NCI-H226 (cell line): ENCODE results near the gene CTBP1.

Experiments
- DNase-seq: peaks from one replicate; pipeline ENCODE4 v3.0.0-alpha.2; 2015

Gene CTBP1

DNA sequence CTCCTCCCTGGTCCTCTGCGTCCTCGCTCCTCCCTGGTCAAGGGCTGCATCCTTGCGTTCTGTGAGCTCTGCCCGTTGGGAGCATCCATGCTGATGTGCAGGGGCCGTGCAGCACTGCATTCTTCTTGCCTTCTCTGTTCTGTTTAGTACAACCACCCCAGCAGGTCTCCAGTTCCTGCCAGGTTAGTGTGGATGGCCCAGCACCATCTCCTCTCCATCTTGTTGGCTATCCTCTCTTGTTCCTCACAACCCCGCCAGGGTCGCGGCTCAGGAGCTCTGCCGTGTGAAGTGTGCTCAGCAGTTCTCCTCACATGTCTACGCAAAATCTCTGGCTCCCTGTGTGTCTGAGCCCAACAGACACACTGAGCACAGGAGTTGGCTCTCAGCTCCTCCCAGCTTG is 30.3 kb upstream of the CTBP1 start:
- no peak for DNase-seq

DNA sequence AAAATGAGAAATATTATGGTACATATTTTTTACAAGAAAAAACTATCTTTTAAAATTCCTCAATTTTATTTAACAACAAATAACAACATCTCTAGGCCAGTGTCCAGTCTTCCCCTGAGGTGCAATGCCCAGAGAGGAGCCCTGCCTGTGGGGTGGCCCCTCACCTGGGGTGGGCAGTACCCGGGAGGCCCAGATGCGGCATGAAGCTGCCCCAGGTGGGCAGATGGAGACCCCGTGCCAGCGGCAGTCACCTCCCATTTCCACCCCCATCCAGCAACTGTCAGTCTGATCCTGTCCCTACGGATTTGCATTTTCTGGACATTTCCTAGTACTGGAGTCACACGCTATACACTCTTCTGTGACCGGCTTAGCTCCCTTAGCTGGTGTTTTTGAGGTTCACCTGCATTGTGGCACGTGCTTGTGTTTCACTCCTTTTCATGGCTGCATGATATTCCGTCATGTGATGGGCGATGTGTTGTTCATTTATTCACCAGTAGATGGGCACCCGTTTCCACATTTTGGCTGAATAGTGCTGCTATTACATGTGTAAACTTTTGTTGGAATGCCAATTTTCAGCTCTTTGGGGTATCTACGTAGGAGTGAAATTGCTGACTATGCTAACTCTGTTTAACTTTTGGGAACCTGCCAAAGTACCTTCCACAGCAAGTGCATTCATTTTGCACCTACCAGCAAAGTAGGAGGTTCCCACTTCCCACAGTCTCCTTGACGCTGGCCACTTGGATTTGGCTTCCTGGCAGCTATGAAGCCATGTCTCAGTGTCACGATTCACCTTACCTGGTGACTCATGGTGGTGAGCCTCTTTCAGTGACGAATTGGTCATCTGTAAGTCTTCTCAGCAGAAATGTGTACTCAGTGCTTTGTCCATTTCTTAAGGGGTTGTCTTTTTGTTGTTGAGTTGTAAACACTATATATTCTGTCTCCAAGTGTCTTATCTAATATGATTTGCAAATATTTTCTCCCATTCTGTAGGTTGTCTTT is 29.0 kb upstream of the CTBP1 start:
- DNase-seq: peak; percentile 11

DNA sequence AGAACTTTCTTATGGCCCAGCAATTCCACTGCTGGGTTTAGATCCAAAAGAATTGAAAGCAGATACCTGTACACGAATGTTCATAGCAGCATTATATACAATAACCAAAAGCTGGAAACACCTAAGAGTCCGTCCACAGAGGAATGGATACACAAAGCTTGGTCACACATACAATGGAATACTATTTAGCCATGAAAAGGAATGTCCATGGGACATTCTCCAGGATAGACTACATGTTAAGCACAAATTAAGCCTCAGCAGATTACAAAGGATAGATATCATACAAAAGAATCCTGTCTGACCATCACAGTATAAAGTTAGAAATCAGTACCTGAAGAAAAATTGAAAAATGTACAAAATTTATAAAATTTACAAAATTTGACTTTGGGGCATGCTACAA is 28.1 kb upstream of the CTBP1 start:
- no peak for DNase-seq

DNA sequence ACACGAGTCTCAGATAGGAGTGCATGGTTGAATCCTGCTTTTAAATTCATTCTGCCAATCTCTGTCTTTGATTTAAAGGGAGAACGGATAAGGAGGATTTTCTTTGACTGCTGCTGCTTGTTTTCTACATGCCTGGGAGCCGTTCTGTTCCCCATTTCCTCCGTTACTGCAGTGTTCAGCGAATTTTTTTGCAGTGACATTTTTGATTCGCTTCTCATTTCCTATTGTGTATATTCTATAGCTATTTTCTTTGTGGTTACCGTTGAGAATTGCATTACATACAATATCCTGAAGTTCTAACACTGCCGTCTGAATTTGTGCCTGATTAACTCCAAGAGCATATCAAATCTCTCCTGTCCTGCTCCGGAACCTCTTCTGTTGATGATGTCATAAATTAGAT is 25.9 kb upstream of the CTBP1 start:
- DNase-seq: no peak

DNA sequence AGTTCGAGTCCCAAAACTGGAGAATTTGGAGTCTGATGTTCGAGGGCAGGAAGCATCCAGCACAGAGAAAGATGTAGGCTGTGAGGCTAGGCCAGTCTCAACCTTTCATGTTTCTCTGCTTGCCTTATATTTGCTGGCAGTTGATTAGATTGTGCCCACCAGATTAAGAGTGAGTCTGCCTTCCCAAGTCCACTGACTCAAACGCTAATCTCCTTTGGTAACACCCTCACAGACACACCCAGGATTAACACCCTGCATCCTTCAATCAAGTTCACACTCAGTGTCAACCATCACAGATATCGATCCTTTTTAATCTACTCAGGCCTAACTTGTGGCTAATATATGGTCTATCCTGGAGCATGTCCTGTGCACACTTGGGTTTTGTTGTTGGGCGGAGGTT is 22.8 kb upstream of the CTBP1 start:
- no peak for DNase-seq

DNA sequence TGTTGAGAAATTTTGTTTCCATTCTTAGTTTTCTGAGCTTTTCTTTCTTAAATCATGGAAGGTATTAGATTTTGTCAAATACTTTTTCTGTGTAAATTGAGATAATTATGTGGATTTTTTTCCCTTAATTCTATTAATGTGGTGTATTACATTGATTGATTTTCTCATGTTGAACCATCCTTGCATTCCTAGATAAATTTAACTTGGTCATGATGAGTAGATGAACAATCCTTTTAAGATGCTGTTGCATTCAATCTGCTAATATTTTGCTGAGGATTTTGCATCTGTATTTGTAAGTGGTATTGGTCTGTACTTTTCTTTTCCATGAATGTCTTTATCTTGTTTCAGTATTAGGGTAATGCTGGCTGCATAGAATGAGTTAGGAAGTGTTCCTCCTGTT is 20.3 kb upstream of the CTBP1 start:
- DNase-seq: no peak

DNA sequence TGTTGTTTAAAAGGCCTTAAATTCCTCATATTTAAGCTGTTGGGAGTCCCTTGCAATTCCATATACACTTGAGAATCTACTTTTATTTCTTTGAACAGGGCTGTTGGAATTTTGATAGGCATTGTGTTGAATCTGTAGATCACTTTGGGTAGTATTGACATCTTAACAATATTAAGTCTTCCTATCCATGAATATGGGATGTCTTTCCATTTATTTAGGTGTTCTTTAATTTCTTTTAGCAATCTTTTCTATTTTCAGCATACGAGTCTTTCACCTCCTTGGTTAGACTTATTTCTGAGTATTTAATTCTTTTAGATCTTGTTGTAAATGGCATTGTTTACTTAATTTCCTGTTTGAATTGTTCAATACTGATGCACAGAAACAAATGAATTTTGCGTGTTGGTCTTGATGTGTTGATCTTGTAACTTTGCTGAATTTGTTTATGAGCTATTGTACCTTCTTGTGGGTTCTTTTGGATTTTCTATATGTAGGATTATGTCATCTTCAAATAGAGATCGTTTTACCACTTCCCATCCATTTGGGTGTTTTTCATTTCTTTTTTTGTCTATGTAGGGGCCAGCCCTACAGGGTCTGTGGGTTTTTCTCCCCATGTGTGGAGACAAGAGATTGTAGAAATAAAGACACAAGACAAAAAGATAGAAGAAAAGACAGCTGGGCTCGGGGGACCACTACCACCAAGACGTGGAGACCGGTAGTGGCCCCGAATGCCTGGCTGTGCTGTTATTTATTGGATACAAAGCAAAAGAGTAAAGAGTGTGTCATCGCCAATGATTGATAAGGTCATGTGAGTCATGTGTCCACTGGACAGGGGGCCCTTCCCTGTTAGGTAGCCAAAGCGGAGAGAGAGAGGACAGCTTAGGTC is 18.2 kb upstream of the CTBP1 start:
- no peak for DNase-seq

DNA sequence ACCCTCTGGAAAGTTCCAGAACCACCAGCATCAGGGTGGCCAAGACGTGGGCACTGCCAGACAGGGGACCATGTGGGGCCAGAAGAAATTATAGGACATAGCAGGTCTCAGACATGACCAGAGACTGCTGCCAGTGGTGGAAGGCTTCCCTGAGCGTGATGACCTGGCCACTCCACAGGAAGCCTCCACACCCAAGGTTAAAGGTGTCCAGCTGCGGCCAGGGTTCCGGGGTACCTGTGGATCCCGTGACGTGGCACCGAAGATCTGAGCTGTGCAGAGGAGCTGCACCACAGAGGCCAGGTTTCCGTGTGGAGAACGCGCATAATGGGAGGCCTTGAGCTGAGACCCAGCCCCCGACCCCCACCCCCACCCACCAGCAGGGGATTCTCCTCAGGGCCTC is 16.4 kb upstream of the CTBP1 start:
- no peak for DNase-seq

DNA sequence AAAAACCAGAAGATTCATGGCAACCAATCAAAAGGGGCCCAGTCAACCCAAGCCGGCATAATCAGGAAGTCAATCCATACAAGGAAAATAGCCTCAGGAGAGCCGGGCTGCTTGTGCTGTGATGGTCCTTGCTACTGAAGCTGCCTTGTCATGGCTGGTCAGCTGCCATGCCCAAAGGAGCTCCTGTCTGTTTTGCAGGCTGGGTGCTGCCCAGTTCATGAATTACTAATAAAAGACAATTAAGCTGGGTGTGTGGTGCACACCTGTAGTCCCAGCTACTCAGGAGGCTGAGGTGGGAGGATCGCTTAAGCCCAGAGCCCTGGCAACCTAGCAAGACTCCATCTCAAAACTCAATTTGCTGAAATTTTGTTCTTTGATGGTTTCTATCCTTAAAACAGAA is 16.0 kb upstream of the CTBP1 start:
- no peak for DNase-seq

DNA sequence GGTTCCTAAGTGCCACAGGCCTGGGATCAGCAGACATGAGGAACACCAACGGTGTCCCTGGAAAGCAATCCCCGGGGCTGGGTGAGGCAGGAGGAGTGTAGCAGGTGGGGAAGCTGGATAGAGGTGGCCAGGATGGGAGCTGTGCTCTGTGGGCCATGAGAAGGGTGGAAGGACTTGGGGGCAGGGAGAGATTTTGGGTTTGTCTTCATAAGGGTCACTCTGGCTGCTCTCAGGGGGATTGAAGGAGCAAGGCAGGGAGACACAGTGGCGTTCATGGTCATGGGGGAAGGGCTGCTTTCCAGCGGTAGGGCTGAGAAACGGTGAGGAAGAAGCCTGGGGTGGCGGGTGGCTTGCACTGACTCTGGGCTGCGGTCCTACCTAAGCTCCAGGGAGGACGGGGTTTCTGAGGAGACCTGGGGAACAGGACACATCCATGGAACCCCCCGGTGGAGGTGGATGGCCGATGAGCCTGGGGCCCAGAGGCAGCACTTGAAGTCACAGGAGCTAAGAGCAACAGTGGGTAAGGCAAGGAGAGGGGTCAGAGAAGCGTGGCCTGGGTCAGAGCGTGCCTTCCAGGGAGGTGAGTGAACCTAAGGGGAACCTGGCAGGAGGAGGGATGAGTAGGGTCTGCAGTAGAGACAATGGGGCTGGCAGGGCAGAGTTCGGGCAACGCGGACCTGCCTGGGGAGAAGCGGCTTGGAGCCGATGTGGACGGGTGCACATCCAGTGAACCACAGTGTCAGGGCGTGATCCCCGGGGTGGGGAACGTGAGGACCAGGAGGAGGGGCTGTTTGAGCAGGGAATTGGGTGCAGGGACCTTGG is 12.4 kb upstream of the CTBP1 start:
- DNase-seq: no peak

DNA sequence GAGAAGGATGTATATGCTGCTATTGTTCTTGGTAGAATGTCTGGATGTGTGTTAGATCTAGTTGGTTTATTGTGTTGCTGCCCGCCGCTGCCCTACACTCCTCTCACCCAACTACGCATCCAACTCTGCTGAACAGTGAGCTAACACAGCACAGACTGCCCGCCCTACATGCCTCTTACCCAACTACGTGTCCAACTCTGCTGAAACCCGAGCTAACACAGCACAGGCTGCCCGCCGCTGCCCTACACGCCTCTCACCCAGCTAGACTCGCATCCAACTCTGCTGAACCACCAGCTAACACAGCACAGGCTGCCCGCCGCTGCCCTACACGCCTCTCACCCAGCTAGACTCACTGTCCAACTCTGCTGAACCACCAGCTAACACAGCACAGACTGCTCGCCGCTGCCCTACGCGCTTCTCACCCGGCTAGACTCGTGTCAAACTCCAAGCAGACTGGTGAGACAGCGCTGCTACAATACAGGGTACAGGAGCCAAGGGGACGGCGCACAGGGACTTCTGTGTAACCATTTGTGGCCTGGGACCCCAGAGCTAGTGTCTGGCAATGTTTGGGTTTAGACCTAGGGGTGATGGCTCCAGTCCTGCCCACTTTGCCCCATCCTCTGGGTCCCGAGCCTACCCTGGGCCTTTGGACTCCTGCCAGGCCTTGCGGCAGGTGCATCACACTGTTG is 11.6 kb upstream of the CTBP1 start:
- DNase-seq: no peak

DNA sequence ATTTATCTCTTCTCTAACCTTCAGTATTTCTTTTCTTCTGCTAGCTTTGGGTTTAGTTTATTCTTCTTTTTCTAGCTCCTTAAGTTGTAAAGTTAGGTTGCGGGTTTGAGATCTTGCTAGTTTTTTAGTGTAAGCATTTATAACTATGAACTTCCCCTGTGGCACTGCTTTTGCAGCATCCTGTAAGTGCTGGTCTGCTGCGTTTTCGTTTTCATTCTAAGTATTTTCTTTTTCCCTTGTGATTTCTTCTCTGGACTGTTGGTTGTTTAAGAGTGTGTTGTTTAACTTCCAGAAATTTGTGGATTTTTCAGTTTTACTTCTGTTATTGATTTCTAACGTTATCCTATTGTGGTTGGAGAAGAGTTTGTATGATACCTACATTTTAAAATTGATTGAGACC is 11.0 kb upstream of the CTBP1 start:
- no peak for DNase-seq

DNA sequence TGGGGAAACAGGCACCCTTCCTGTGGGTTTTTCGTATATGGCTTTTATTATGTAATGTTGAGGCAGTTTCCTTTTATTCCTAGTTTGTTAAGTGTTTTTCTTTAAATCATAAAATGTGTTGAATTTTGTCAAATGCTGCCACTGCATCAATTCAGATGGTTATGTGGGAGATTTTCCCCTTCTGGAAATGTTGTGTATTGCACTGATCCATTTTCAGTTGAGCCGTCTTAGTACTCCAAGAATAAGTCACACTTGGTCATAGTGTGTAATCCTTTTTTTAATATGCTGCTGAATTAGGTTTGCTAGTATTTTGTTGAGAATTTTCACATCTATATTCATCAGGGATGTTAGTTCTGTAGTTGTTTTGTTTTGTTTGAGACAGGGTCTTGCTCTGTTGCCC is 9.5 kb upstream of the CTBP1 start:
- no peak for DNase-seq

DNA sequence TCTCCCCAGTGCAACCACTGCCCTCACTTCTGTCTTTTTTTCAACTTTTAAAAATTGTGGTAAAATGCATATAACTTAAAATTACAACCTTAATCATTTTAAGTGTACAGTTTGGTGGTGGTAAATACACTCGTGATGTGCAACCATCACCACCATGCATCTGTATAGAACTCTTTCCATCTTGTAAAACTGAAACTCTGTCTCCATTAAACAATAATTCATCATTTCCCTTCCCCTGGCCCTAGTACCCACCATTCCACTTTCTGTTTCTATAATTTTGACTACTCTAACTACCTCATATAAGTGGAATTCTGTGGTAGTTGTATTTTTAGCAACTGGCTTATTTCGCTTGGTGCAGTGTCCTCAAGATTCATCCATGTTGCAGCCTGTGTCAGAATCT is 6.8 kb upstream of the CTBP1 start:
- DNase-seq: no peak

DNA sequence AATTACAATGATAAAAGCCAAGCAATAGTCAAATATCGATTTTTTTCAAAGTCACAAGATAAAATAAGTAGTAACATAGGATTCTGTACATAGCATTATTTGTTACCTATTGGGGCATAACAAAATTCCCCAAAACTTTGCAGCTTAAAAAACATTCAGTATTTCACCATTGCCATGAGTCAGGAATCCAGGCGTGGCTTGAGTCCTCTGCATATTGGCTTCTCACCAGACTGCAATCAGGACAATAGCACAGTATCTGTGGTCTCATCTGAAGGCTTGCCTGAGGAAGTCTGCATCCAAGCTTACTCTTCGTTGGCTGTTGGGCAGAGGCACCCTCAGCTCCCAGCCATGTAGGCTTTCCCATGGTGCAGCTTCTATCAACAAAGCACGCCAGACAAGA is 6.2 kb upstream of the CTBP1 start:
- peak; percentile 26 for DNase-seq

DNA sequence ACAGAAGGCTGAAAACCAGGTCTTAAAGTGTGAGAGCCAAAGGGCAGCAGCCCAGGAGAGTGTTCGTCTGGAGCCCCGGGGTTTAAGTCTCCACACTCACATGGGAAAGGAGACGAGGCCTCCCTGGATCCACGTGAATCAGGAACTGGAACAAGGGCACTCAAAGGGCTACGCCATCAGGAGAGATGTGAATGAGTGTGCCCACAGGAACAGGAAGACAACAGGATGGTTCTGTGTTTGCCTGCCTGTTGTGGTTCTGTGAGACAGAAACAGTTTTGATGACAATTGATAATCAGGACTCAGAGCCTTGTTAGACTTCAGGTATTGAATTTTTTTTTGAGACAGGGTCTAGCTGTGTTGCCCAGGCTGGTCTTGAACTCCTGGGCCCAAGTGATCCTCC is 4.9 kb upstream of the CTBP1 start:
- DNase-seq: no peak

DNA sequence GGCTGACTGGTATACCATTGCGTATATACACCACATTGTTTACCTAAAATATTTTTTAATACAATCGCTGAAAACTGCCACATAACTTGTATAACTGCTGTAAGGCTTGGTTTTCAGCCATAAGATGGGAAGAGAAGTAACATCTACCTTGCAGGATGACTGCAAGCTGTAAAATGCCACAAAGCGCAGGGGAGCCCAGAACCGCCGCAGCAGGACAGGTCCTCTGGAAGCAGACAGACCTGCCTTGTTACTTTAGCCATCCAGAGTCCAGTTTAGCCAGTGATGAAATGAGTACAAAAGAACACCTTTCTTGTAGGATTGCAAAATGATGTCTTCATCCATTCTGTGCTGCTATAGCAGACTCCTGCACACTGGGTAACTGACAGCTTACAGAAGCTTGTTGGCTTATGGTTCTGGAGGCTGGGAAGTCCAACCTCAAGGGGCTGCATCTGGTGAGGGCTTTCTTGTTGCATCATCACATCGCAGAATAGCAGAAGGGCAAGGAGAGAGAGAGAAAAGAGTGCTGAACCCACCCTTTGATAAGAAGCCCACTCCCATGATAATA is 4.1 kb upstream of the CTBP1 start:
- DNase-seq: no peak

DNA sequence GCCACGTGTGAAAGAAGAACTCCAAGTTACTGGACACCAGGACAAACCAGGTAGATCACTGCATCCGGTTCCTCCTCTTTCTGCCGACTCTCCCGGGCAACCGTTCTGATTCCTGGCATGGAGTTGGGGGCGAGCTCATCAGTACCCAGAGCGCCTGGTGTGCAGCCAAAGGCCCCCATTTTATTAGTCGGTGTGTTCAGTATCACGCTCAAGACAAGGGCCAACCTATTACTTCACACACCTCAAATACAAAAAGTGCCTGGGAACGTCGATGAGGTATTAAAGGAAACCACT is 2.8 kb upstream of the CTBP1 start:
- DNase-seq: no peak

DNA sequence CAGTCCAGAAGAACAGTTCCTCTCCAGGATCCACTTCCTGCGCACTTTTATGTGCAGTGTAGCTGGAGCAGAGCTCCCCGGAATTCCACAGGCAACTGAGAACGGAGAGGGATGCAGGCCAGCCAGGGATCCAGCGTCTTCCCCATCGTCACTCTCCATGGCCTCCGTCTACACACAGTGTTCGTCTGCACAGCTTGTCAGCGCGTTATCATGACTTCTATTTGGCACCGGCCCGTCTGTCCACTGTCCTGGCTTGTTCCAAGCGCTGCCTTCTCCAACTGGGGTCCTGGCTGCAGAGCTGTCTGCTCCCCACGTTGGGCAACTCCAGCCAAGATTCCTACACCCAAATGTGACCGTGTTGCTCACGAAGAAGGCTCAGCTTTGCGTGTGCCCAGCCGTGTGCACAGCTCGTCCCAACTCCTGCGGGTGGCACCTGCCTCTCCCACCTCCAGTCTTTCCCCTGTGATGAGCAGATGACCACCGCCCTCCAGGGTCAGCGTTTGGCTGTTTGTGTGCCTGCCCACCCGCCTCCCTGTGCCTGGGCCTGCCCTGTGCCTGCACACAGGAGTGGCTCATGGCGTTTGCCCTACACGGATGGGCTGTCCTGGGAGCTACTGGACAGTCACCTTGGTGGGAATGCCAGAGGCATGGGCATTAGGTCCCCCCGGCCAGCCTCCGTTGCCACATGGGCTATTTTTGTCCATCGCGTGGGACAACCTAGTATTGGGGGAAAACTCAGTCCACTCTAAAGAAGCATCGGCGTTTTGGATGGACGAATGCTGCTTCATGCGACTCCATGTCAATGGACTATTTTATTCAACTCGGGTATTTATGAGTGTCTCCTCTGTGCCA is 2.2 kb upstream of the CTBP1 start:
- DNase-seq: no peak

DNA sequence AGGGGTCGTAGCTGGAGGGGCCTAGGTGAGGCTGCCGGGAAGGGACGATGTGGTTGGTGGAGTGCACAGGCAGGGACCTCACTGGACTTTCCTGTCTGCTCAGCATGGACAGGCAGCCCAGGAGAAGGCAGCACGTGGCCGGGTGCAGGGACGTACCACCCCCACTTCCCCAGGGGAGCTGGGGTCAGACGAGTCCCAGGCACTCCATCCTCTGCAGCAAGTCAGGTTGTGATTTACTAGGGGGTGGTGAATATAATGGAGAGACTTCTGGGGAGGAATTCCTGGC is 1.5 kb upstream of the CTBP1 start:
- DNase-seq: no peak

DNA sequence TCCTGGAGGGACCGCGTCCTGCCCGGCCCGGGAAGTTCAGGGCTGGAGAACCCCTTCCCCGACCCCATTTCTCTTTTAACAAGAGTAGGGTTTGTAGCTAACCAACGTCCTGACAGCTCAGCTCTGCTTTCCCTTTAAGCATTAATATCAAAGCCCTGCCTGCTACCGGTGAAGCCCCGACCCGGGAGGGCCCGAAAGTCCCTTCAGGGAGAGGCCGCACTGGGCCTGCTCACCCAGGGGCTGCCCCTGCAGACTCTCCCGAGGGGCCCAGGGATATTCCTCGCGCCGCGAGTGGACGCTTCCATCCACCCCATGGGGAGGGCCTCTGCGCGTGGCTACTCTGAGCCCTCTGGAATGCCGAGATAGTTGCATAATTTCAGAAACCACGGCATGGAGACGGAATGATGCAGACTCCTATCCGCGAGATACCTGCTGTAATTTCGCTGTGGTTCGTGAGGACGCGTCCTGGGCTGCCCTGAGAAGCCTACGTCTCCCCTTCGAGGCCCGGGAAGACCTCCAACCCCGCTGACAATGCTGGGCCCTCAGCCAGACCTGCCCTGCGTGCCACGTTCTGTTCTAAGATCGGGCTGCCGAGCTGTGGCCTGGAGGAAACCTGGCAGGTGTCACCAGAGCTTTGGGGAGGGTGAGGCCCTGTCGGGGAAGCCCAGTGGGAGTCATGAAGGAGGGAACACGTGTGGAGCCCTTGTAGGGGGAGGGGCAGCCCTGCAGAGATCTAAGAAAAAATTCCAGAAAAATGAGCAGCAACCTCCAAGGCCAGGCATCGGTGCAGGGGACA is 999 bp upstream of the CTBP1 start:
- DNase-seq: peak; percentile 62
